SK-N-SH (cell line): ENCODE data around the gene NR1H4. TPM values are rescaled to one million over a fixed set of nuclear protein-coding genes. Genes with fewer than 3 reads are reported as not detected.

Experiments used
- CTCF ChIA-PET: fragments of 300-600, 350-600 bp; formaldehyde crosslinking; extraction: SDS; loops from one replicate; lab custom pipeline; 2021; lab: Yijun Ruan, JAX
- POLR2A ChIA-PET: fragments of 350-600 bp; sonication (Branson Sonifier 250); formaldehyde crosslinking; extraction: SDS; loops from one replicate; lab custom pipeline; 2020; ENCODE audit warnings: antibody characterized with exemption, inconsistent platforms; lab: Yijun Ruan, JAX
- DNase-seq: peaks from one replicate; pipeline ENCODE4 v3.0.0; 2012
- H2AFZ ChIP-seq: fragments of 200-600 bp; sonication (generic); 2 replicates; pipeline ENCODE4 v1.8.1; 2016; ENCODE audit warnings: antibody characterized with exemption, mild to moderate bottlenecking, low read depth
- H3F3A ChIP-seq: fragments of 200-600 bp; sonication (generic); replicated peaks from 2 replicates; pipeline ENCODE3; 2016; ENCODE audit warnings: antibody characterized with exemption, mild to moderate bottlenecking; ENCODE audit not compliant: insufficient read depth
- H3K27ac ChIP-seq, 2 experiments: fragments of 200-500 bp in 1 of 2; fragments of 200-600 bp in 1 of 2; sonication (Bioruptor generic) in 1 of 2; sonication (generic), shearing (Covaris generic) in 1 of 2; 2 replicates each; pipeline versions ENCODE4 v1.5.1 to v1.6.1; 2014 to 2016; ENCODE audit warnings: low read depth in 2 of 2, inconsistent platforms in 1 of 2, low read length in 1 of 2, mild to moderate bottlenecking in 1 of 2, mixed read lengths in 1 of 2
- H3K27me3 ChIP-seq: fragments of 200-600 bp; sonication (generic), shearing (Covaris generic); 2 replicates; pipeline ENCODE4 v1.6.1; 2016; ENCODE audit warnings: mixed run types; ENCODE audit not compliant: insufficient read depth
- H3K36me3 ChIP-seq, 2 experiments: fragments of 200-500 bp in 1 of 2; fragments of 200-600 bp in 1 of 2; sonication (Bioruptor generic) in 1 of 2; sonication (generic) in 1 of 2; replicated peaks in 1 of 2; 2 replicates each; pipeline versions ENCODE3 to v1.5.1; 2014 to 2016; ENCODE audit warnings: low read length in 1 of 2, mild to moderate bottlenecking in 1 of 2; ENCODE audit not compliant: insufficient read depth in 2 of 2, control insufficient read depth in 1 of 2
- H3K4me1 ChIP-seq, 2 experiments: fragments of 200-500 bp in 1 of 2; fragments of 200-600 bp in 1 of 2; sonication (Bioruptor generic) in 1 of 2; sonication (generic), shearing (Covaris generic) in 1 of 2; 2 replicates each; pipeline versions ENCODE4 v1.5.1 to v1.6.1; 2014 to 2016; ENCODE audit warnings: low read depth in 1 of 2, low read length in 1 of 2, mixed run types in 1 of 2; ENCODE audit not compliant: insufficient read depth in 2 of 2, control insufficient read depth in 1 of 2
- H3K4me2 ChIP-seq: fragments of 200-600 bp; sonication (generic), shearing (Covaris generic); 2 replicates; pipeline ENCODE4 v1.6.1; 2017; ENCODE audit warnings: mixed run types
- H3K4me3 ChIP-seq, 2 experiments: fragments of 200-500 bp in 1 of 2; fragments of 200-600 bp in 1 of 2; sonication (Bioruptor generic) in 1 of 2; sonication (generic), shearing (Covaris generic) in 1 of 2; 2 replicates each; pipeline versions ENCODE4 v1.5.1 to v1.8.1; 2014 to 2016; ENCODE audit warnings: low read depth in 2 of 2, inconsistent platforms in 1 of 2, low read length in 1 of 2, mild to moderate bottlenecking in 1 of 2, mixed read lengths in 1 of 2, moderate library complexity in 1 of 2
- H3K79me2 ChIP-seq: fragments of 200-600 bp; sonication (generic); 2 replicates; pipeline ENCODE4 v1.8.1; 2017; ENCODE audit warnings: mild to moderate bottlenecking; ENCODE audit not compliant: insufficient read depth
- H3K9ac ChIP-seq: fragments of 200-600 bp; sonication (generic); 2 replicates; pipeline ENCODE4 v1.6.1; 2017; ENCODE audit warnings: mixed run types
- H3K9me2 ChIP-seq: fragments of 200-600 bp; sonication (generic); 2 replicates; pipeline ENCODE4 v1.6.1; 2017; ENCODE audit warnings: mixed run types
- H3K9me3 ChIP-seq: fragments of 200-600 bp; sonication (generic); 2 replicates; pipeline ENCODE4 v1.6.1; 2017; ENCODE audit warnings: mixed run types, mild to moderate bottlenecking, moderate library complexity
- H4K20me1 ChIP-seq: fragments of 200-600 bp; sonication (generic); 2 replicates; pipeline ENCODE4 v1.6.1; 2017; ENCODE audit warnings: mild to moderate bottlenecking, mixed run types; ENCODE audit not compliant: insufficient read depth
- CHD2 ChIP-seq: fragments of 150-350 bp; IDR thresholded peaks from 2 replicates; pipeline ENCODE4 v1.6.1; 2018; ENCODE audit warnings: low read length; ENCODE audit not compliant: partially characterized antibody
- CTCF ChIP-seq: fragments of 200-600 bp; sonication (generic); IDR thresholded peaks from 2 replicates; pipeline ENCODE4 v1.6.1; 2017; ENCODE audit warnings: antibody characterized with exemption, mild to moderate bottlenecking, moderate library complexity
- ELF1 ChIP-seq: IDR thresholded peaks from 2 replicates; pipeline ENCODE4 v1.4.0; 2012
- EP300 ChIP-seq, 2 experiments: IDR thresholded peaks; 2 replicates each; pipeline versions ENCODE4 v1.4.0 to v1.6.1; 2012; ENCODE audit warnings: borderline replicate concordance in 1 of 2, low read depth in 1 of 2, low read length in 1 of 2
- EZH2phosphoT487 ChIP-seq: fragments of 200-600 bp; sonication (generic); IDR thresholded peaks from 2 replicates; pipeline ENCODE4 v1.6.1; 2017; ENCODE audit warnings: low read depth, mixed run types, mild to moderate bottlenecking, antibody characterized with exemption, moderate library complexity, borderline replicate concordance
- FOSL2 ChIP-seq: IDR thresholded peaks from 2 replicates; pipeline ENCODE4 v1.4.0; 2012; ENCODE audit warnings: low read depth, mild to moderate bottlenecking, moderate library complexity, borderline replicate concordance
- FOXM1 ChIP-seq: IDR thresholded peaks from 2 replicates; pipeline ENCODE4 v1.4.0; 2012; ENCODE audit warnings: low read depth, mild to moderate bottlenecking
- GABPA ChIP-seq: IDR thresholded peaks from 2 replicates; pipeline ENCODE4 v1.4.0; 2012; ENCODE audit warnings: low read depth, mild to moderate bottlenecking
- GATA2 ChIP-seq: sonication (generic); formaldehyde crosslinking; IDR thresholded peaks from 2 replicates; pipeline ENCODE4 v1.5.0; 2020; ENCODE audit warnings: mild to moderate bottlenecking, missing genetic modification reagents
- IRF3 ChIP-seq: fragments of 150-350 bp; IDR thresholded peaks from 2 replicates; pipeline ENCODE4 v1.6.1; 2016; ENCODE audit warnings: mild to moderate bottlenecking, low read depth, low read length
- NFIC ChIP-seq: IDR thresholded peaks from 2 replicates; pipeline ENCODE4 v1.4.0; 2012; ENCODE audit warnings: borderline replicate concordance
- POLR2AphosphoS5 ChIP-seq: IDR thresholded peaks from 2 replicates; pipeline ENCODE4 v1.6.1; 2012; ENCODE audit warnings: low read depth, low read length
- RCOR1 ChIP-seq: fragments of 150-350 bp; IDR thresholded peaks from 2 replicates; pipeline ENCODE4 v1.6.1; 2017; ENCODE audit warnings: antibody characterized with exemption, low read length
- RXRA ChIP-seq: IDR thresholded peaks from 2 replicates; pipeline ENCODE4 v1.4.0; 2012; ENCODE audit warnings: low read depth, mild to moderate bottlenecking, borderline replicate concordance
- SMC3 ChIP-seq: IDR thresholded peaks from 2 replicates; pipeline ENCODE4 v1.6.1; 2012; ENCODE audit warnings: low read depth, low read length, improper control_type of control experiment
- TAF1 ChIP-seq: IDR thresholded peaks from 2 replicates; pipeline ENCODE4 v1.6.1; 2012; ENCODE audit warnings: low read depth, mild to moderate bottlenecking, low read length, moderate library complexity, borderline replicate concordance
- YY1 ChIP-seq: IDR thresholded peaks from 2 replicates; pipeline ENCODE4 v1.4.0; 2012; ENCODE audit warnings: low read depth, mild to moderate bottlenecking
- ZBTB33 ChIP-seq: IDR thresholded peaks from 2 replicates; pipeline ENCODE4 v1.4.0; 2012; ENCODE audit warnings: low read depth, borderline replicate concordance
- WGBS: methylation state at CpG from one replicate; pipeline ENCODE4 v1.1.6; 2017; ENCODE audit warnings: low lambda C conversion rate; 5-methylcytosine and 5-hydroxymethylcytosine counted together
- polyA plus RNA-seq, 3 experiments: library from polyadenylated mRNA; depleted of rRNA; stranded (reverse); fragments of >200 nt; gene quantifications; 2 replicates each; pipeline ENCODE4 v1.2.3, GENCODE V29; 2012
- TF ChIP-seq, protein P1 (sequence below): IDR thresholded peaks from 2 replicates; pipeline ENCODE4 v1.4.0; 2012; ENCODE audit warnings: low read depth
- TF ChIP-seq, protein P2 (sequence below): fragments of 150-350 bp; IDR thresholded peaks from 2 replicates; pipeline ENCODE4 v1.6.1; 2017; ENCODE audit warnings: antibody characterized with exemption, low read length, low read depth, borderline replicate concordance

NR1H4 gene
- polyA plus RNA-seq, 1 of the 3 experiments (the other 2 are of a cell fraction), result not detected

DNA sequence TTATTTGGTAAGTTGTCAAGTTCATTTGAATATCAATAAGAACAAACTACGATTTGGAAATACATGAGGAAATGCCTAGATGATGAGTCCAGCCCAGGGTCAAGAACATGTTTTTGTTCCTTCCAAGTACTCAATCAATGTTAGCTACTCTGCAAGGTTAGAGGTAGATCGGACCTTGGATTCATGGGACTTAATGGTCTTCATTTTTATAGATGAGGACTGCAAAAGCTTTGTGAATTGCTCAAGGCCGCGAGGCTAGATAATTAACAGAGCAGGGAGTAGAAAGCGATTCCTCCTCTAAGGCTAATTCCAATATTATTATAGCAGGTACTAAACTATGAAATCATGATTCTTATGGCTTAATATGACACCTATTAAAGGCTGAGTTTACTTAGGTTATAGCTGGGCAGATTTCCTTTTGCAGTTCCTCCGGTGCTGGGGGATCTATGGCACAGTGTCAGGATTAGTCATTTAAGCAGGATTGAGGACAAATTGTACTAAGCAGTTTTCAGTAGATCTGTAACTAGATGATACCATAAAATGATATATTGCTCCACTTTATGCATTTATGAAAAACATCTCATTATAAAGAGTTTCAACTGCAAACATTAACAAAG lies 19.8 kb downstream of the NR1H4 start:
- POLR2A ChIA-PET, result interaction anchor here (0.5 kb wide), 1 partner anchor 87 kb away, joined by 3 read pairs; no protein-coding TSS in a partner anchor
- WGBS, result 61% methylated on average over 6 of the region's 6 CpGs
- DNase-seq, result no peak

GRCh38 chr12:100494026-100494425 lies 20.4 kb downstream of the NR1H4 start:
- Histone ChIP-seq H3K9me3 (no peaks in the 10 kb centered on the region), H3K79me2 (no peaks in the 10 kb centered on the region), H3K27ac (no peak overlapping the region), H3K4me2 (no peak overlapping the region), H4K20me1 (no peaks in the 10 kb centered on the region), H3K27me3 (no peaks in the 10 kb centered on the region; the same call in 1 of the 2 replicates), H3K9me2 (no peaks in the 10 kb centered on the region), H3K4me3 (no peak overlapping the region), H3K9ac (no peak overlapping the region), H3F3A (no peaks in the 10 kb centered on the region), H3K4me1 (no peaks in the 10 kb centered on the region), H3K36me3 (no peaks in the 10 kb centered on the region), H2AFZ (no peak overlapping the region)
- TF ChIP-seq ZBTB33 (no peak), FOSL2 (no peak), EP300 (IDR thresholded peaks at IDR 0.05; ENCODE audit: borderline replicate concordance in 1 of 2, low read depth in 1 of 2, low read length in 1 of 2) (no peak), SMC3 (no peak), YY1 (no peak), FOXM1 (no peak), NFIC (no peak), GABPA (no peak), POLR2AphosphoS5 (no peak), CHD2 (no peak), CTCF (no peak), ELF1 (no peak), TAF1 (no peak), EZH2phosphoT487 (no peak), RXRA (no peak), RCOR1 (no peak)
- TF ChIP-seq, protein P1, sequence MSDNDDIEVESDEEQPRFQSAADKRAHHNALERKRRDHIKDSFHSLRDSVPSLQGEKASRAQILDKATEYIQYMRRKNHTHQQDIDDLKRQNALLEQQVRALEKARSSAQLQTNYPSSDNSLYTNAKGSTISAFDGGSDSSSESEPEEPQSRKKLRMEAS, result no peak
- TF ChIP-seq, protein P2, sequence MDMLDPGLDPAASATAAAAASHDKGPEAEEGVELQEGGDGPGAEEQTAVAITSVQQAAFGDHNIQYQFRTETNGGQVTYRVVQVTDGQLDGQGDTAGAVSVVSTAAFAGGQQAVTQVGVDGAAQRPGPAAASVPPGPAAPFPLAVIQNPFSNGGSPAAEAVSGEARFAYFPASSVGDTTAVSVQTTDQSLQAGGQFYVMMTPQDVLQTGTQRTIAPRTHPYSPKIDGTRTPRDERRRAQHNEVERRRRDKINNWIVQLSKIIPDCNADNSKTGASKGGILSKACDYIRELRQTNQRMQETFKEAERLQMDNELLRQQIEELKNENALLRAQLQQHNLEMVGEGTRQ, result no peak
- no peak for DNase-seq
- ChIA-PET POLR2A (interaction anchor here (0.5 kb wide), 1 partner anchor 88 kb away, joined by 3 read pairs; no protein-coding TSS in a partner anchor), CTCF (interaction anchor here (1.0 to 1.3 kb wide), 3 partner anchors 12 to 61 kb away, joined by 3 read pairs; no protein-coding TSS in a partner anchor)
- WGBS, result 29% methylated on average over 2 of the region's 2 CpGs

More for the DNA sequence above, 19.8 kb downstream of the NR1H4 start:
- Histone ChIP-seq H3F3A (no peaks in the 10 kb centered on the region), H3K27me3 (no peaks in the 10 kb centered on the region; the same call in 1 of the 2 replicates), H3K9me2 (no peaks in the 10 kb centered on the region), H4K20me1 (no peaks in the 10 kb centered on the region), H3K79me2 (no peaks in the 10 kb centered on the region), H3K9me3 (no peaks in the 10 kb centered on the region), H3K4me3 (no peak overlapping the region), H3K9ac (no peak overlapping the region), H3K4me1 (no peaks in the 10 kb centered on the region), H2AFZ (no peak overlapping the region), H3K27ac (no peak overlapping the region), H3K36me3 (no peaks in the 10 kb centered on the region), H3K4me2 (no peak overlapping the region)
- TF ChIP-seq GATA2 (CRISPR knock-in tag) (no peak), GABPA (no peak), IRF3 (no peak)
- CTCF ChIA-PET, result interaction anchor here (1.0 to 1.3 kb wide), 3 partner anchors 12 to 62 kb away, joined by 3 read pairs; no protein-coding TSS in a partner anchor
